AG09319 (cell line): ENCODE measurements around the gene FLNA.

Experiments
- DNase-seq: peaks from one replicate; pipeline ENCODE4 v3.0.0-alpha.2; 2010; ENCODE audit warnings: low read depth; ENCODE audit errors: extremely low read depth
- TF ChIP-seq, protein P1 (sequence below): IDR thresholded peaks from 2 replicates; pipeline ENCODE4 v1.5.1; 2011; ENCODE audit warnings: low read depth, mild to moderate bottlenecking, inconsistent platforms, low read length, moderate library complexity

Gene FLNA

GRCh38 chrX:154321152-154321551 is 53.3 kb downstream of the FLNA start:
- TF ChIP-seq, protein P1, sequence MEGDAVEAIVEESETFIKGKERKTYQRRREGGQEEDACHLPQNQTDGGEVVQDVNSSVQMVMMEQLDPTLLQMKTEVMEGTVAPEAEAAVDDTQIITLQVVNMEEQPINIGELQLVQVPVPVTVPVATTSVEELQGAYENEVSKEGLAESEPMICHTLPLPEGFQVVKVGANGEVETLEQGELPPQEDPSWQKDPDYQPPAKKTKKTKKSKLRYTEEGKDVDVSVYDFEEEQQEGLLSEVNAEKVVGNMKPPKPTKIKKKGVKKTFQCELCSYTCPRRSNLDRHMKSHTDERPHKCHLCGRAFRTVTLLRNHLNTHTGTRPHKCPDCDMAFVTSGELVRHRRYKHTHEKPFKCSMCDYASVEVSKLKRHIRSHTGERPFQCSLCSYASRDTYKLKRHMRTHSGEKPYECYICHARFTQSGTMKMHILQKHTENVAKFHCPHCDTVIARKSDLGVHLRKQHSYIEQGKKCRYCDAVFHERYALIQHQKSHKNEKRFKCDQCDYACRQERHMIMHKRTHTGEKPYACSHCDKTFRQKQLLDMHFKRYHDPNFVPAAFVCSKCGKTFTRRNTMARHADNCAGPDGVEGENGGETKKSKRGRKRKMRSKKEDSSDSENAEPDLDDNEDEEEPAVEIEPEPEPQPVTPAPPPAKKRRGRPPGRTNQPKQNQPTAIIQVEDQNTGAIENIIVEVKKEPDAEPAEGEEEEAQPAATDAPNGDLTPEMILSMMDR: no peak
- DNase-seq: no peak

DNA sequence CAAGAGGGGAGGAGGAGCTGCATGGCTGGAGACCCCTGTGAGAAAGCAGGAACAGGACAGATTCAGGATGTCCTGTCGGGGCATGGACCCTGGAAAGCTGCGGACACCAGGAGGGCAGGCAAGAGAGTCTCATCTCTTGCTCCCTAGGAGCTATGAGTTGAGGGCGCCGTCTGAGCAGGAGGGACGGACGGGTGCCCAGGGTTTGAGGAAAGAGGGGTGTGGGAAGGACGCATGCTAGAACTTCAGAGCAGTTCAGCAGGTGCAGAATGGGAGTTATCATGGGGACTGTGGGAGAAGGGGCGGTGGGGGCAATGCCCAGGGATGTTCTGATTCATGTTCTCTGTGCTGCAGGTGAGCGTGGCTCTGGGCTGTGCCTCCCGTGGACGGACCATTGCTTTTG is 54.0 kb downstream of the FLNA start:
- DNase-seq: no peak
- TF ChIP-seq, protein P1: no peak

DNA sequence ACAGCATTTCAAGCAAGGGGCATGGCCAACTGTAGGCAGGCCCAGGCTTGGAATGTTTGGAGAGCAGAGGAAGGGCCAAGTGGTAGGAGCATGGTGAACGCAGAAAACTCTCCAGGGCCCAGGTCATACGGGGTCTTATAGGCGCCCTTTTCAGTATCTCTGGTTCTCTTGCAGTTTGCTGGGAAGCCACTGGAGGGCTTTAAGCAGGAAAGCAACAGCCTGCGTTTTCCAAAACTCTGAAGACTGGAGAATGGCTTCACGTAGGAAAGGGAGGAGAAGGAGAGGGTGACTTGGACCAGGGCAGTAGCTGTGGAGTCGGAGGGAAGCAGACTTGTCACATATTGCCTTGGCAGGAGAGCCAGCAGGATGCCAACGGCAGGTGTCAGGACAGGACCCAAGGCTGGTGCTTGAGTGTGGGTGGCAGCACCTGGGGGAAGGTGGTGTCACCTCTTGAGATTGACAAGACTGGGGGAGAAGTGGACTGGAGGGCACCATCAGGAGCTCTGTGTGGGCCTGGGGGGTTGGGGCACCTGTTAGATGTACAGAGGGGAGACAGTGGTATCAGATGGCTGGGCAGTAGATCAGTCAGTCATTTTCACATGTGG is 56.9 kb downstream of the FLNA start:
- TF ChIP-seq, protein P1: peak; percentile 53
- no peak for DNase-seq

- TF ChIP-seq, protein P1: no peak
These were observed 59.0 kb downstream of the FLNA start for GRCh38 chrX:154315416-154315815.

GRCh38 chrX:154313147-154313546 is 61.3 kb downstream of the FLNA start:
- TF ChIP-seq, protein P1: no peak
- DNase-seq: no peak

More at GRCh38 chrX:154315416-154315815, 59.0 kb downstream of the FLNA start:
- no peak for DNase-seq

- no peak for DNase-seq
- TF ChIP-seq, protein P1: no peak
These were observed 62.3 kb downstream of the FLNA start for GRCh38 chrX:154312116-154312515.

- TF ChIP-seq, protein P1: no peak
- no peak for DNase-seq
These were observed 63.6 kb downstream of the FLNA start for GRCh38 chrX:154310616-154311536.
